ENCODE results near the gene CFAP46.

DNA sequence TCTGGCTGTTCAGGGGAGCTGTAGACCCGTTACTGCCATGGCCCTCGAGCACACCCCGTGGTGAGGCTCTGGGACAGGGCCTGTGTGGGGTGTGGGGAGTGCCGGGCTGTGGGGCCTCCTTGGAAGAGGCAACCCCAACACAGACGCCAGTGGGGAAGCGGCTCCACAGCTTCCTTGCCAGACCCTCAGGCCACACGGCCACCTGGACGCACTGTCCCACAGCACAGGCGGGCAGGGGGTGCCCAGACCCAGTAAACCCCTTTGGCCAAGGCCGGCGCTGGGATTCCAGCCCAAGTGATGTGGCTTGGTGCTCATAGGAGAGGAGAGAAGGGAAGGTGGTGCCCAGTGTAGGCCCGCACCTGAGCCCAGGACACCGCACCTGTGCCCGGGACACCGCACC lies 143.5 kb downstream of the CFAP46 start:
- TF ChIP-seq POLR2AphosphoS5 (IDR thresholded peaks at IDR 0.05; ENCODE audit: low read depth, low read length) (no peak), SIN3A (IDR thresholded peaks at IDR 0.05; ENCODE audit: borderline replicate concordance, insufficient read depth, low read length) (no peak)
- TF ChIP-seq, protein P1, sequence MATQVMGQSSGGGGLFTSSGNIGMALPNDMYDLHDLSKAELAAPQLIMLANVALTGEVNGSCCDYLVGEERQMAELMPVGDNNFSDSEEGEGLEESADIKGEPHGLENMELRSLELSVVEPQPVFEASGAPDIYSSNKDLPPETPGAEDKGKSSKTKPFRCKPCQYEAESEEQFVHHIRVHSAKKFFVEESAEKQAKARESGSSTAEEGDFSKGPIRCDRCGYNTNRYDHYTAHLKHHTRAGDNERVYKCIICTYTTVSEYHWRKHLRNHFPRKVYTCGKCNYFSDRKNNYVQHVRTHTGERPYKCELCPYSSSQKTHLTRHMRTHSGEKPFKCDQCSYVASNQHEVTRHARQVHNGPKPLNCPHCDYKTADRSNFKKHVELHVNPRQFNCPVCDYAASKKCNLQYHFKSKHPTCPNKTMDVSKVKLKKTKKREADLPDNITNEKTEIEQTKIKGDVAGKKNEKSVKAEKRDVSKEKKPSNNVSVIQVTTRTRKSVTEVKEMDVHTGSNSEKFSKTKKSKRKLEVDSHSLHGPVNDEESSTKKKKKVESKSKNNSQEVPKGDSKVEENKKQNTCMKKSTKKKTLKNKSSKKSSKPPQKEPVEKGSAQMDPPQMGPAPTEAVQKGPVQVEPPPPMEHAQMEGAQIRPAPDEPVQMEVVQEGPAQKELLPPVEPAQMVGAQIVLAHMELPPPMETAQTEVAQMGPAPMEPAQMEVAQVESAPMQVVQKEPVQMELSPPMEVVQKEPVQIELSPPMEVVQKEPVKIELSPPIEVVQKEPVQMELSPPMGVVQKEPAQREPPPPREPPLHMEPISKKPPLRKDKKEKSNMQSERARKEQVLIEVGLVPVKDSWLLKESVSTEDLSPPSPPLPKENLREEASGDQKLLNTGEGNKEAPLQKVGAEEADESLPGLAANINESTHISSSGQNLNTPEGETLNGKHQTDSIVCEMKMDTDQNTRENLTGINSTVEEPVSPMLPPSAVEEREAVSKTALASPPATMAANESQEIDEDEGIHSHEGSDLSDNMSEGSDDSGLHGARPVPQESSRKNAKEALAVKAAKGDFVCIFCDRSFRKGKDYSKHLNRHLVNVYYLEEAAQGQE (IDR thresholded peaks at IDR 0.05; ENCODE audit: insufficient read depth in 1 of 2, low read depth in 2 of 2, low read length in 2 of 2): no peak
